Measurements from ENCODE around the gene PLD4.

GRCh38 chr14:104898870-104899510 is 25.7 kb upstream of the PLD4 start:
- TF ChIP-seq POLR2A (IDR thresholded peaks at IDR 0.05; ENCODE audit: low read length) (no peak), GATA1 (IDR thresholded peaks at IDR 0.05; ENCODE audit: low read depth, low read length) (no peak)

Measured in erythroblast (primary cell).